Neuron (in vitro differentiated cells): ENCODE results near the gene C1QBP.
"Not testable (repeated sequence)": the region's sequence is repeated elsewhere in the genome, so short reads cannot be mapped to it uniquely, and the experiment has no call there.

Experiments used
- H2AFZ ChIP-seq: one replicate; pipeline ENCODE4 v1.6.1; 2013; ENCODE audit warnings: low read depth, mild to moderate bottlenecking, inconsistent platforms, low read length, moderate library complexity
- H3K27me3 ChIP-seq: one replicate; pipeline ENCODE4 v1.6.1; 2013; ENCODE audit warnings: low read length; ENCODE audit not compliant: insufficient read depth
- H3K36me3 ChIP-seq: one replicate; pipeline ENCODE4 v1.6.1; 2013; ENCODE audit warnings: low read length; ENCODE audit not compliant: insufficient read depth
- H3K4me1 ChIP-seq: one replicate; pipeline ENCODE4 v1.6.1; 2013; ENCODE audit warnings: low read length; ENCODE audit not compliant: insufficient read depth
- H3K4me3 ChIP-seq: 2 replicates; pipeline ENCODE4 v1.5.1; 2013; ENCODE audit warnings: mild to moderate bottlenecking, low read length, moderate library complexity
- H3K9me3 ChIP-seq: one replicate; pipeline ENCODE4 v1.6.1; 2013; ENCODE audit warnings: low read length

C1QBP gene

GRCh38 chr17:5464717-5465507 is 26.0 kb upstream of the C1QBP start:
- peaks cover 16% of the 10 kb centered on the region for H3K4me1 ChIP-seq
- H2AFZ ChIP-seq: no peak overlapping the region
- H3K9me3 ChIP-seq: no peaks in the 10 kb centered on the region
- H3K36me3 ChIP-seq: peaks cover 19% of the 10 kb centered on the region
- no peak overlapping the region for H3K4me3 ChIP-seq
- H3K27me3 ChIP-seq: no peaks in the 10 kb centered on the region

GRCh38 chr17:5446786-5447185 is 7.8 kb upstream of the C1QBP start:
- Histone ChIP-seq H3K4me1 (no peaks in the 10 kb centered on the region), H3K9me3 (no peaks in the 10 kb centered on the region), H2AFZ (no peak overlapping the region), H3K27me3 (no peaks in the 10 kb centered on the region), H3K36me3 (peaks cover 76% of the 10 kb centered on the region), H3K4me3 (no peak overlapping the region)

GRCh38 chr17:5444209-5444608 is 5.3 kb upstream of the C1QBP start:
- no peak overlapping the region for H3K4me3 ChIP-seq
- H3K36me3 ChIP-seq: peaks cover 59% of the 10 kb centered on the region
- no peak overlapping the region for H2AFZ ChIP-seq
- peaks cover 3% of the 10 kb centered on the region for H3K4me1 ChIP-seq
- no peaks in the 10 kb centered on the region for H3K9me3 ChIP-seq
- H3K27me3 ChIP-seq: no peaks in the 10 kb centered on the region

GRCh38 chr17:5443728-5444127 is 4.8 kb upstream of the C1QBP start:
- Histone ChIP-seq H3K27me3 (no peaks in the 10 kb centered on the region), H2AFZ (no peak overlapping the region), H3K4me1 (peaks cover 4% of the 10 kb centered on the region), H3K9me3 (no peaks in the 10 kb centered on the region), H3K36me3 (peaks cover 56% of the 10 kb centered on the region), H3K4me3 (no peak overlapping the region)

GRCh38 chr17:5439446-5439764 is 450 bp upstream of the C1QBP start:
- no peaks in the 10 kb centered on the region for H3K9me3 ChIP-seq
- no peaks in the 10 kb centered on the region for H3K27me3 ChIP-seq
- H3K4me1 ChIP-seq: peaks cover 15% of the 10 kb centered on the region
- H2AFZ ChIP-seq: peak overlapping the region; percentile 40
- H3K4me3 ChIP-seq: peak overlapping the region; percentile 19
- peaks cover 50% of the 10 kb centered on the region for H3K36me3 ChIP-seq

- Histone ChIP-seq H3K4me3 (peak overlapping the region; percentile 85), H3K4me1 (peaks cover 15% of the 10 kb centered on the region), H3K27me3 (no peaks in the 10 kb centered on the region), H3K9me3 (no peaks in the 10 kb centered on the region), H3K36me3 (peaks cover 51% of the 10 kb centered on the region), H2AFZ (no peak overlapping the region)
Observed at GRCh38 chr17:5437721-5438317, 1.1 kb downstream of the C1QBP start.

GRCh38 chr17:5435781-5436315 is 3.1 kb downstream of the C1QBP start:
- peaks cover 15% of the 10 kb centered on the region for H3K4me1 ChIP-seq
- not testable (repeated sequence) for H3K27me3 ChIP-seq, H3K9me3 ChIP-seq, H3K4me3 ChIP-seq, H2AFZ ChIP-seq
- H3K36me3 ChIP-seq: peaks cover 57% of the 10 kb centered on the region

- no peaks in the 10 kb centered on the region for H3K27me3 ChIP-seq
- H3K4me1 ChIP-seq: peaks cover 15% of the 10 kb centered on the region
- H2AFZ ChIP-seq: no peak overlapping the region
- peaks cover 64% of the 10 kb centered on the region for H3K36me3 ChIP-seq
- H3K4me3 ChIP-seq: no peak overlapping the region
- no peaks in the 10 kb centered on the region for H3K9me3 ChIP-seq
Observed at GRCh38 chr17:5434984-5435383, 4.0 kb downstream of the C1QBP start.

- H3K4me1 ChIP-seq: no peaks in the 10 kb centered on the region
- no peaks in the 10 kb centered on the region for H3K9me3 ChIP-seq
- no peak overlapping the region for H3K4me3 ChIP-seq
- H2AFZ ChIP-seq: no peak overlapping the region
- peaks cover 84% of the 10 kb centered on the region for H3K36me3 ChIP-seq
- H3K27me3 ChIP-seq: no peaks in the 10 kb centered on the region
Observed at GRCh38 chr17:5431949-5432556, 6.9 kb downstream of the C1QBP start.

- peaks cover 78% of the 10 kb centered on the region for H3K36me3 ChIP-seq
- not testable (repeated sequence) for H3K4me3 ChIP-seq, H2AFZ ChIP-seq, H3K27me3 ChIP-seq, H3K9me3 ChIP-seq, H3K4me1 ChIP-seq
Observed at GRCh38 chr17:5431234-5431633, 7.7 kb downstream of the C1QBP start.

- H3K9me3 ChIP-seq: no peaks in the 10 kb centered on the region
- no peaks in the 10 kb centered on the region for H3K4me1 ChIP-seq
- no peak overlapping the region for H3K4me3 ChIP-seq
- H2AFZ ChIP-seq: no peak overlapping the region
- peaks cover 83% of the 10 kb centered on the region for H3K36me3 ChIP-seq
- no peaks in the 10 kb centered on the region for H3K27me3 ChIP-seq
Observed at GRCh38 chr17:5430413-5430999, 8.4 kb downstream of the C1QBP start.

- no peaks in the 10 kb centered on the region for H3K9me3 ChIP-seq
- no peak overlapping the region for H3K4me3 ChIP-seq
- H2AFZ ChIP-seq: no peak overlapping the region
- H3K36me3 ChIP-seq: peaks cover 84% of the 10 kb centered on the region
- no peaks in the 10 kb centered on the region for H3K4me1 ChIP-seq
- no peaks in the 10 kb centered on the region for H3K27me3 ChIP-seq
Observed at GRCh38 chr17:5429191-5429887, 9.6 kb downstream of the C1QBP start.

GRCh38 chr17:5425826-5426225 is 13.1 kb downstream of the C1QBP start:
- H2AFZ ChIP-seq: no peak overlapping the region
- H3K4me3 ChIP-seq: no peak overlapping the region
- no peaks in the 10 kb centered on the region for H3K9me3 ChIP-seq
- H3K4me1 ChIP-seq: peaks cover 13% of the 10 kb centered on the region
- no peaks in the 10 kb centered on the region for H3K27me3 ChIP-seq
- H3K36me3 ChIP-seq: peaks cover 85% of the 10 kb centered on the region
